HepG2 (cell line): ENCODE data around the gene LRRC74B. TPM values are rescaled to one million over a fixed set of nuclear protein-coding genes. Genes with fewer than 3 reads are reported as not detected.

Source experiments
- ATAC-seq: fragments of 200-7000 bp; cut with Tn5 transposase; 3 replicates; pipeline ENCODE4 v1.9.1; 2020; ENCODE audit warnings: mild to moderate bottlenecking, moderate library complexity
- BruUV-seq: library from RNA; stranded (reverse); fragments of 400-500 nt; replicated peaks from 2 replicates; lab custom pipeline; 2021; lab: Mats Ljungman, UMichigan
- CTCF ChIA-PET: fragments of 300-600 bp; formaldehyde crosslinking; extraction: SDS; loops from one replicate; lab custom pipeline; 2021; ENCODE audit warnings: low total read pairs, inconsistent platforms, low intra/inter-chr PET ratio; lab: Yijun Ruan, JAX
- POLR2A ChIA-PET: fragments of 350-600 bp; sonication (Branson Sonifier 250); formaldehyde crosslinking; loops from one replicate; lab custom pipeline; 2020; ENCODE audit warnings: antibody characterized with exemption, inconsistent platforms; lab: Yijun Ruan, JAX
- DNase-seq: peaks from one replicate; pipeline ENCODE4 v3.0.0-alpha.2; 2015; ENCODE audit warnings: low spot score
- FAIRE-seq: peaks from 3 replicates; lab custom pipeline; 2011; peaks lifted over from hg19 to GRCh38; lab: Jason Lieb, UNC
- H2AFZ ChIP-seq: one replicate; pipeline ENCODE4 v1.6.1; 2011; ENCODE audit warnings: low read length, inconsistent platforms
- H3K27ac ChIP-seq: fragments of 300-600 bp; 3 replicates; pipeline ENCODE4 v1.8.0; 2011; ENCODE audit warnings: mixed run types, mild to moderate bottlenecking, mixed read lengths, low read length, inconsistent platforms; ENCODE audit not compliant: insufficient read depth; ENCODE audit errors: extremely low read length
- H3K27me3 ChIP-seq, 2 experiments: fragments of 200-600 bp in 1 of 2; 2 replicates in 1 of 2; 3 replicates in 1 of 2; pipeline versions ENCODE4 v1.6.0 to v1.8.0; 2011; ENCODE audit warnings: low read length in 2 of 2, mild to moderate bottlenecking in 2 of 2, moderate library complexity in 2 of 2, inconsistent platforms in 1 of 2; ENCODE audit not compliant: insufficient read depth in 2 of 2, control insufficient read depth in 1 of 2
- H3K36me3 ChIP-seq, 2 experiments: fragments of 200-600 bp in 1 of 2; replicated peaks in 1 of 2; 2 replicates in 1 of 2; 3 replicates in 1 of 2; pipeline versions ENCODE4 v1.5.1 to v1.8.0; 2011; ENCODE audit warnings: low read length in 2 of 2, inconsistent platforms in 1 of 2; ENCODE audit not compliant: insufficient read depth in 2 of 2, control insufficient read depth in 1 of 2
- H3K4me1 ChIP-seq: 2 replicates; pipeline ENCODE4 v1.5.1; 2012; ENCODE audit warnings: low read length, inconsistent platforms; ENCODE audit not compliant: insufficient read depth
- H3K4me2 ChIP-seq: 2 replicates; pipeline ENCODE4 v1.6.0; 2011; ENCODE audit warnings: low read depth, low read length, inconsistent platforms
- H3K4me3 ChIP-seq, 3 experiments: fragments of 200-600 bp in 1 of 3; sonication (generic), shearing (Covaris generic) in 1 of 3; replicated peaks in 1 of 3; 2 replicates each; pipeline ENCODE4 v1.5.1; 2011 to 2016; ENCODE audit warnings: low read length in 3 of 3, inconsistent platforms in 2 of 3, low read depth in 2 of 3, mild to moderate bottlenecking in 2 of 3, control low read depth in 1 of 3, mixed read lengths in 1 of 3; ENCODE audit not compliant: insufficient read depth in 1 of 3
- H3K79me2 ChIP-seq: one replicate; pipeline ENCODE4 v1.6.1; 2011; ENCODE audit warnings: low read length, inconsistent platforms; ENCODE audit not compliant: insufficient read depth
- H3K9ac ChIP-seq: 2 replicates; pipeline ENCODE4 v1.6.0; 2011; ENCODE audit warnings: mild to moderate bottlenecking, low read depth, low read length, inconsistent platforms; ENCODE audit not compliant: insufficient read depth
- H3K9me3 ChIP-seq: 2 replicates; pipeline ENCODE4 v1.5.1; 2012; ENCODE audit warnings: mild to moderate bottlenecking, low read length
- H4K20me1 ChIP-seq: 2 replicates; pipeline ENCODE4 v1.6.0; 2011; ENCODE audit warnings: inconsistent platforms, mild to moderate bottlenecking, low read length, moderate library complexity; ENCODE audit not compliant: insufficient read depth
- AHR ChIP-seq: IDR thresholded peaks from 2 replicates; pipeline ENCODE4 v1.6.1; 2018; ENCODE audit warnings: missing genetic modification reagents, missing compliant biosample characterization
- DMTF1 ChIP-seq: sonication (generic); formaldehyde crosslinking; IDR thresholded peaks from 2 replicates; pipeline ENCODE4 v1.4.0; 2020; ENCODE audit warnings: mild to moderate bottlenecking, missing genetic modification reagents
- FOXA3 ChIP-seq: IDR thresholded peaks from 2 replicates; pipeline ENCODE4 v1.6.1; 2016; ENCODE audit warnings: missing genetic modification reagents, missing compliant biosample characterization
- ISL2 ChIP-seq: sonication (generic); formaldehyde crosslinking; IDR thresholded peaks from 2 replicates; pipeline ENCODE4 v1.5.0; 2020; ENCODE audit warnings: missing genetic modification reagents
- KDM1A ChIP-seq: IDR thresholded peaks from 2 replicates; pipeline ENCODE4 v1.6.1; 2016; ENCODE audit warnings: missing compliant biosample characterization
- SUZ12 ChIP-seq: fragments of 150-350 bp; IDR thresholded peaks from 2 replicates; pipeline ENCODE4 v1.6.1; 2014; ENCODE audit warnings: low read depth, low read length
- ZFP90 ChIP-seq: sonication (generic); formaldehyde crosslinking; IDR thresholded peaks from 2 replicates; pipeline ENCODE4 v1.8.0; 2022; ENCODE audit warnings: missing genetic modification reagents, mild to moderate bottlenecking, inconsistent platforms, borderline replicate concordance
- ZNF44 ChIP-seq: sonication (generic); formaldehyde crosslinking; IDR thresholded peaks from 2 replicates; pipeline ENCODE4 v1.5.1; 2020; ENCODE audit warnings: mild to moderate bottlenecking, missing genetic modification reagents
- WGBS: methylation state at CpG from one replicate; pipeline ENCODE4 v1.1.6; 2017; ENCODE audit warnings: low lambda C conversion rate; 5-methylcytosine and 5-hydroxymethylcytosine counted together
- in situ Hi-C: cut with HindIII; loops from 2 replicates; pipeline ENCODE4 v1.10.0; 2017; ENCODE audit warnings: low pct_unique_long_range_greater_than_20kb; ENCODE audit not compliant: extremely low pct_ligation_motif_present
- intact Hi-C: fragments of 100-400 bp; cut with micrococcal nuclease; formaldehyde crosslinking; loops from one replicate; pipeline ENCODE4 v1.10.0; 2022; ENCODE audit not compliant: unreplicated experiment
- polyA plus RNA-seq, 8 experiments: library from polyadenylated mRNA; depleted of rRNA in 3 of 8; stranded (reverse) in 7 of 8; unstranded in 1 of 8; fragments of >200 nt; fragmentation: Illumina TruSeq in 4 of 8; extraction: Trizol in 4 of 8; gene quantifications; 2 replicates each; pipeline versions ENCODE4 v1.2.1 to v1.2.3, GENCODE V29; 2011 to 2016; ENCODE audit warnings: low read depth in 4 of 8, missing spikeins in 1 of 8, mixed read lengths in 1 of 8; ENCODE audit not compliant: insufficient read depth in 1 of 8
- total RNA-seq, 5 experiments: library from RNA; depleted of rRNA; stranded (reverse); fragments of >200 nt; fragmentation: Illumina TruSeq; extraction: Trizol; gene quantifications; 2 replicates each; pipeline ENCODE4 v1.2.3, GENCODE V29; 2016; ENCODE audit warnings: low read depth in 1 of 5

LRRC74B gene
- total and polyA plus RNA-seq, 2 of the 13 experiments (the other 11 are each of a cell fraction or from before 2014, with no cell fraction given), result not detected

- intact Hi-C loops (no loop called here), in situ Hi-C loops (no loop called here)
- ATAC-seq (no peak), FAIRE-seq (no peak), DNase-seq (no peak)
- ChIA-PET POLR2A (no interaction called here), CTCF (no interaction called here)
- no peaks in the 10 kb centered on the region for H3K9me3 ChIP-seq
- H3K4me1 ChIP-seq, result peaks cover 9% of the 10 kb centered on the region
- H2AFZ ChIP-seq, result no peak overlapping the region
- H3K4me2 ChIP-seq, result no peak overlapping the region
- no peak overlapping the region for H3K4me3 ChIP-seq
- no peak overlapping the region for H3K27ac ChIP-seq
- TF ChIP-seq DMTF1 (CRISPR knock-in tag) (no peak), SUZ12 (no peak), ISL2 (CRISPR knock-in tag) (no peak), KDM1A (CRISPR knock-in tag) (no peak), FOXA3 (CRISPR knock-in tag) (no peak), ZNF44 (CRISPR knock-in tag) (no peak), ZFP90 (CRISPR knock-in tag) (no peak), AHR (CRISPR knock-in tag) (no peak)
- no peaks in the 10 kb centered on the region for H3K79me2 ChIP-seq
- no peaks in the 10 kb centered on the region for H3K36me3 ChIP-seq
- 88% methylated on average over 5 of the region's 5 CpGs for WGBS
- BruUV-seq, result no TSS peak
- H4K20me1 ChIP-seq, result no peaks in the 10 kb centered on the region
- peaks cover 4 to 34% of the 10 kb centered on the region in 2 experiments; a peak in 4 of 5 replicates for H3K27me3 ChIP-seq
- no peak overlapping the region for H3K9ac ChIP-seq
Observed at GRCh38 chr22:21073482-21073881, 27.7 kb downstream of the LRRC74B start.
